SK-N-MC (cell line): ENCODE results near the gene ZBTB2.
A peak's percentile ranks its signal among the peaks of the same experiment; 100 is the strongest.

ENCODE experiments used
- DNase-seq: peaks from one replicate; pipeline ENCODE4 v3.0.0-alpha.2; 2011; ENCODE audit warnings: low read depth, low spot score
- H3K27ac ChIP-seq: fragments of 200-600 bp; sonication (generic); 2 replicates; pipeline ENCODE4 v1.5.1; 2016; ENCODE audit warnings: mixed run types
- H3K36me3 ChIP-seq: fragments of 200-600 bp; sonication (generic); 2 replicates; pipeline ENCODE4 v1.6.1; 2017; ENCODE audit warnings: antibody characterized with exemption, low read length, mixed read lengths; ENCODE audit not compliant: insufficient read depth
- H3K4me3 ChIP-seq: fragments of 200-600 bp; sonication (generic); 2 replicates; pipeline ENCODE4 v1.5.1; 2016
- H3K9ac ChIP-seq: fragments of 200-600 bp; sonication (generic); 2 replicates; pipeline ENCODE4 v1.8.0; 2017; ENCODE audit warnings: mixed run types, mixed read lengths; ENCODE audit not compliant: insufficient read length
- H3K9me3 ChIP-seq: fragments of 200-600 bp; sonication (generic); 2 replicates; pipeline ENCODE4 v1.6.1; 2017; ENCODE audit warnings: low read depth, mild to moderate bottlenecking, antibody characterized with exemption, low read length, moderate library complexity, mixed read lengths
- EZH2 ChIP-seq: fragments of 200-600 bp; sonication (generic); IDR thresholded peaks from one replicate; pipeline ENCODE4 v1.6.1; 2017; ENCODE audit warnings: antibody characterized with exemption
- FOXP2 ChIP-seq: optimal IDR thresholded peaks from 2 replicates; pipeline ENCODE3; 2011; ENCODE audit warnings: mild to moderate bottlenecking, moderate library complexity; ENCODE audit not compliant: insufficient read depth; ENCODE audit errors: extremely low read length, control extremely low read depth
- POLR2AphosphoS5 ChIP-seq: IDR thresholded peaks from 2 replicates; pipeline ENCODE4 v1.6.1; 2012; ENCODE audit warnings: mild to moderate bottlenecking, low read depth, low read length, borderline replicate concordance

Gene ZBTB2

GRCh38 chr6:151338651-151339200 is 52.6 kb downstream of the ZBTB2 start:
- DNase-seq: no peak
- Histone ChIP-seq H3K4me3 (no peak overlapping the region), H3K27ac (no peak overlapping the region), H3K36me3 (no peaks in the 10 kb centered on the region), H3K9ac (no peak overlapping the region), H3K9me3 (no peaks in the 10 kb centered on the region)
- TF ChIP-seq FOXP2 (no peak), EZH2 (no peak), POLR2AphosphoS5 (no peak)

GRCh38 chr6:151335930-151336329 is 55.4 kb downstream of the ZBTB2 start:
- H3K4me3 ChIP-seq: no peak overlapping the region
- no peak overlapping the region for H3K9ac ChIP-seq
- no peak for TF ChIP-seq FOXP2
- no peak for TF ChIP-seq POLR2AphosphoS5
- no peak for TF ChIP-seq EZH2

GRCh38 chr6:151330130-151330696 is 61.1 kb downstream of the ZBTB2 start:
- H3K9ac ChIP-seq: peak overlapping the region; percentile 20
- H3K4me3 ChIP-seq: peak overlapping the region; percentile 51
- no peak; the same call in 1 of the 2 replicates for TF ChIP-seq POLR2AphosphoS5
- TF ChIP-seq EZH2: no peak
- no peak for TF ChIP-seq FOXP2
- peak; percentile 63 for DNase-seq
- no peaks in the 10 kb centered on the region for H3K36me3 ChIP-seq
- H3K27ac ChIP-seq: peak overlapping the region; percentile 53
- no peaks in the 10 kb centered on the region for H3K9me3 ChIP-seq

More at GRCh38 chr6:151335930-151336329, 55.4 kb downstream of the ZBTB2 start:
- no peak for DNase-seq
- Histone ChIP-seq H3K36me3 (no peaks in the 10 kb centered on the region), H3K9me3 (no peaks in the 10 kb centered on the region), H3K27ac (no peak overlapping the region)

GRCh38 chr6:151327101-151327500 is 64.3 kb downstream of the ZBTB2 start:
- Histone ChIP-seq H3K4me3 (no peak overlapping the region), H3K9me3 (no peaks in the 10 kb centered on the region), H3K9ac (no peak overlapping the region), H3K27ac (0 out of 2 replicates have a peak overlapping the region, but pooled peaks have one; percentile 10), H3K36me3 (no peaks in the 10 kb centered on the region)
- no peak for TF ChIP-seq FOXP2
- TF ChIP-seq POLR2AphosphoS5: no peak
- TF ChIP-seq EZH2: no peak
- DNase-seq: no peak

GRCh38 chr6:151326116-151326825 is 65.1 kb downstream of the ZBTB2 start:
- no peak for DNase-seq
- Histone ChIP-seq H3K9me3 (no peaks in the 10 kb centered on the region), H3K4me3 (peak overlapping the region; percentile 79), H3K9ac (peak overlapping the region; percentile 61), H3K36me3 (no peaks in the 10 kb centered on the region), H3K27ac (no peak overlapping the region)
- TF ChIP-seq POLR2AphosphoS5 (no peak), EZH2 (no peak), FOXP2 (no peak)

GRCh38 chr6:151325075-151326050 is 66.0 kb downstream of the ZBTB2 start:
- H3K9ac ChIP-seq: peak overlapping the region; percentile 61
- TF ChIP-seq POLR2AphosphoS5: no peak
- TF ChIP-seq EZH2: no peak
- TF ChIP-seq FOXP2: no peak
- DNase-seq: no peak
- no peaks in the 10 kb centered on the region for H3K36me3 ChIP-seq
- H3K27ac ChIP-seq: no peak overlapping the region
- H3K9me3 ChIP-seq: no peaks in the 10 kb centered on the region
- peak overlapping the region; percentile 79 for H3K4me3 ChIP-seq

- no peak for TF ChIP-seq POLR2AphosphoS5
- TF ChIP-seq EZH2: no peak
- no peak for TF ChIP-seq FOXP2
- Histone ChIP-seq H3K4me3 (peak overlapping the region; percentile 79), H3K9me3 (no peaks in the 10 kb centered on the region), H3K36me3 (no peaks in the 10 kb centered on the region), H3K9ac (no peak overlapping the region), H3K27ac (no peak overlapping the region)
- DNase-seq: no peak
Observed at GRCh38 chr6:151324488-151324825, 66.9 kb downstream of the ZBTB2 start.
